PC-9 (cell line): Measurements from ENCODE around the gene C1orf35. TPM values are rescaled to one million over a fixed set of nuclear protein-coding genes. Genes with fewer than 3 reads are reported as not detected.

Source experiments
- BruUV-seq: library from RNA; stranded (reverse); fragments of 400-500 nt; replicated peaks from 2 replicates; lab custom pipeline; 2021; lab: Mats Ljungman, UMichigan
- CTCF ChIA-PET: fragments of 300-600 bp; sonication (Branson Sonifier 250); formaldehyde crosslinking; loops from one replicate; lab custom pipeline; 2022; ENCODE audit warnings: antibody characterized with exemption; lab: Charles Lee
- POLR2A ChIA-PET: fragments of 300-600 bp; sonication (Branson Sonifier 250); formaldehyde crosslinking; loops from one replicate; lab custom pipeline; 2022; ENCODE audit warnings: antibody characterized with exemption; ENCODE audit not compliant: unreplicated experiment; lab: Charles Lee
- DNase-seq, 2 experiments: peaks; one replicate each; pipeline versions ENCODE4 v3.0.0 to v3.0.0-alpha.2; 2015 to 2022; ENCODE audit warnings: mixed read lengths in 1 of 2
- H2AFZ ChIP-seq: fragments of 200-600 bp; sonication (generic); 2 replicates; pipeline ENCODE4 v1.8.1; 2017; ENCODE audit warnings: antibody characterized with exemption
- H3F3A ChIP-seq: fragments of 200-600 bp; sonication (generic); 2 replicates; pipeline ENCODE4 v1.8.1; 2017; ENCODE audit warnings: antibody characterized with exemption, mild to moderate bottlenecking, low read depth; ENCODE audit not compliant: insufficient read depth
- H3K27ac ChIP-seq: fragments of 200-600 bp; sonication (generic); 2 replicates; pipeline ENCODE4 v1.6.1; 2016; ENCODE audit warnings: mixed run types
- H3K27me3 ChIP-seq: fragments of 200-600 bp; sonication (generic); 2 replicates; pipeline ENCODE4 v1.6.1; 2016; ENCODE audit warnings: low read depth, mixed run types; ENCODE audit not compliant: insufficient read depth
- H3K36me3 ChIP-seq: fragments of 200-600 bp; sonication (generic); 2 replicates; pipeline ENCODE4 v1.6.1; 2016; ENCODE audit warnings: low read depth, mixed run types
- H3K4me1 ChIP-seq: fragments of 200-600 bp; sonication (generic); replicated peaks from 2 replicates; pipeline ENCODE4 v1.6.1; 2016; ENCODE audit warnings: mixed run types; ENCODE audit not compliant: insufficient read depth
- H3K4me2 ChIP-seq: fragments of 200-600 bp; sonication (generic); 2 replicates; pipeline ENCODE4 v1.6.1; 2017; ENCODE audit warnings: mixed run types
- H3K4me3 ChIP-seq: fragments of 200-600 bp; sonication (generic); 2 replicates; pipeline ENCODE4 v1.6.1; 2016; ENCODE audit warnings: mixed run types
- H3K79me2 ChIP-seq: fragments of 200-600 bp; sonication (generic); 2 replicates; pipeline ENCODE4 v1.6.1; 2017; ENCODE audit warnings: low read depth, mixed run types
- H3K9me2 ChIP-seq: fragments of 200-600 bp; sonication (generic); 2 replicates; pipeline ENCODE4 v1.8.1; 2017; ENCODE audit warnings: mild to moderate bottlenecking; ENCODE audit not compliant: insufficient read depth
- H3K9me3 ChIP-seq: fragments of 200-600 bp; sonication (generic); 2 replicates; pipeline ENCODE4 v1.8.1; 2016; ENCODE audit warnings: low read depth; ENCODE audit not compliant: insufficient read depth
- H4K20me1 ChIP-seq: fragments of 200-600 bp; sonication (generic); 2 replicates; pipeline ENCODE4 v1.8.1; 2017; ENCODE audit not compliant: insufficient read depth
- CTCF ChIP-seq: fragments of 200-600 bp; sonication (generic); conservative IDR thresholded peaks from 2 replicates; pipeline ENCODE4 v1.6.1; 2017; ENCODE audit warnings: mixed run types, antibody characterized with exemption, mild to moderate bottlenecking, moderate library complexity
- EZH2 ChIP-seq: fragments of 200-600 bp; sonication (generic); IDR thresholded peaks from 2 replicates; pipeline ENCODE4 v1.8.0; 2017; ENCODE audit warnings: antibody characterized with exemption, low read depth
- intact Hi-C: fragments of 100-400 bp; cut with micrococcal nuclease; formaldehyde crosslinking; loops from one replicate; pipeline ENCODE4 v1.10.0; 2022; ENCODE audit not compliant: unreplicated experiment
- total RNA-seq: library from RNA; stranded (reverse); gene quantifications from 2 replicates; pipeline ENCODE4 v1.2.3, GENCODE V29; 2021

Gene C1orf35
- total RNA-seq, 1 experiment from 2014 or later, result 26.4 TPM

- peak overlapping the region; percentile 82 for H3K27ac ChIP-seq
- peak overlapping the region; percentile 62; the same call in 1 of the 2 replicates for H3K4me3 ChIP-seq
- H4K20me1 ChIP-seq, result no peaks in the 10 kb centered on the region
- H3K36me3 ChIP-seq, result no peaks in the 10 kb centered on the region
- H3K79me2 ChIP-seq, result no peaks in the 10 kb centered on the region
- TF ChIP-seq CTCF, result no peak
- no peak for TF ChIP-seq EZH2
- CTCF ChIA-PET, result no interaction called here
- H3K4me2 ChIP-seq, result peak overlapping the region; percentile 78
- peak overlapping the region; percentile 46; the same call in 1 of the 2 replicates for H2AFZ ChIP-seq
- POLR2A ChIA-PET, result no interaction called here
- no peaks in the 10 kb centered on the region for H3K27me3 ChIP-seq
- H3K4me1 ChIP-seq, result peaks cover 16% of the 10 kb centered on the region
- no peaks in the 10 kb centered on the region for H3K9me2 ChIP-seq
- intact Hi-C loops, result loop anchor here (1.0 to 10.0 kb wide), 12 partner anchors 28 to 1093 kb away; partner anchors contain the start of genes C1orf35 and TRIM11
- DNase-seq, result peak; percentile 27 to 63
- no TSS peak for BruUV-seq
- no peaks in the 10 kb centered on the region for H3K9me3 ChIP-seq
- peaks cover 12% of the 10 kb centered on the region; the same call in 1 of the 2 replicates for H3F3A ChIP-seq
Measured at GRCh38 chr1:228131766-228132165, 28.6 kb upstream of the C1orf35 start.

- no peaks in the 10 kb centered on the region for H3K27me3 ChIP-seq
- H2AFZ ChIP-seq, result 0 out of 2 replicates have a peak overlapping the region, but pooled peaks have one; percentile 29
- no peaks in the 10 kb centered on the region for H3K9me3 ChIP-seq
- intact Hi-C loops, result no loop called here
- no peak overlapping the region for H3K4me3 ChIP-seq
- no peaks in the 10 kb centered on the region for H3K9me2 ChIP-seq
- TF ChIP-seq CTCF (no peak), EZH2 (no peak)
- POLR2A ChIA-PET, result no interaction called here
- H3K36me3 ChIP-seq, result no peaks in the 10 kb centered on the region
- H3K4me2 ChIP-seq, result no peak overlapping the region
- no peaks in the 10 kb centered on the region for H3K4me1 ChIP-seq
- CTCF ChIA-PET, result no interaction called here
- no TSS peak for BruUV-seq
- no peaks in the 10 kb centered on the region for H3F3A ChIP-seq
- no peaks in the 10 kb centered on the region for H4K20me1 ChIP-seq
- no peaks in the 10 kb centered on the region for H3K79me2 ChIP-seq
- H3K27ac ChIP-seq, result no peak overlapping the region
- no peak for DNase-seq
Measured at GRCh38 chr1:228125185-228125584, 22.1 kb upstream of the C1orf35 start.

GRCh38 chr1:228123505-228123904 is 20.4 kb upstream of the C1orf35 start:
- Histone ChIP-seq H3K4me2 (no peak overlapping the region), H3K4me1 (no peaks in the 10 kb centered on the region), H4K20me1 (no peaks in the 10 kb centered on the region), H3K27me3 (no peaks in the 10 kb centered on the region), H3K9me3 (peaks cover 5% of the 10 kb centered on the region; the same call in 1 of the 2 replicates), H3K36me3 (no peaks in the 10 kb centered on the region), H3K27ac (no peak overlapping the region), H3F3A (no peaks in the 10 kb centered on the region; the same call in 1 of the 2 replicates), H2AFZ (no peak overlapping the region), H3K9me2 (no peaks in the 10 kb centered on the region), H3K4me3 (no peak overlapping the region), H3K79me2 (no peaks in the 10 kb centered on the region)
- no TSS peak for BruUV-seq
- CTCF ChIA-PET, result interaction anchor here (0.6 kb wide), 1 partner anchor 12 kb away, joined by 5 read pairs; no protein-coding TSS in a partner anchor
- DNase-seq, result no peak
- POLR2A ChIA-PET, result no interaction called here
- intact Hi-C loops, result no loop called here
- TF ChIP-seq EZH2 (no peak), CTCF (no peak)
